Measurements from ENCODE around the gene RDH11.

The RDH11 gene

GRCh38 chr14:67643713-67644112 is 51.9 kb downstream of the RDH11 start:
- no peak for DNase-seq

GRCh38 chr14:67641902-67642749 is 53.4 kb downstream of the RDH11 start:
- no peak for DNase-seq

GRCh38 chr14:67641480-67641879 is 54.1 kb downstream of the RDH11 start:
- no peak for DNase-seq

- DNase-seq, result no peak
Measured at GRCh38 chr14:67638642-67639041, 56.9 kb downstream of the RDH11 start.

- DNase-seq, result no peak
Measured at GRCh38 chr14:67636361-67636919, 59.1 kb downstream of the RDH11 start.

GRCh38 chr14:67633451-67634147 is 62.0 kb downstream of the RDH11 start:
- DNase-seq, result no peak

GRCh38 chr14:67630938-67631337 is 64.6 kb downstream of the RDH11 start:
- DNase-seq, result no peak

GRCh38 chr14:67630186-67630585 is 65.4 kb downstream of the RDH11 start:
- no peak for DNase-seq

GRCh38 chr14:67627519-67627918 is 68.0 kb downstream of the RDH11 start:
- no peak for DNase-seq

All from NCI-H774 (cell line).